ENCODE results near the gene IL21.

Gene IL21

GRCh38 chr4:122604146-122604545, 16.7 kb downstream of the IL21 start:
- no peak overlapping the region for H2AK5ac ChIP-seq (ENCODE audit: low read depth, low read length)
- H3K9ac ChIP-seq (ENCODE audit: low read depth, low read length, poor library complexity): no peak overlapping the region
- WGBS, 2 donors (ENCODE audit: extremely low coverage in 2 of 2, insufficient read length in 2 of 2, insufficient replicate concordance in 1 of 2): no CpG with 5 or more reads among the region's 1 CpG
- H2AFZ ChIP-seq (ENCODE audit: low read length): no peak overlapping the region
- no peak overlapping the region for H3K27ac ChIP-seq (replicated peaks; ENCODE audit: low read length)
- no peak overlapping the region for H2BK12ac ChIP-seq (ENCODE audit: low read length)
- no peak overlapping the region for H3K4ac ChIP-seq (ENCODE audit: low read length)
- H3K4me1 ChIP-seq (ENCODE audit: control insufficient read depth in 2 of 2, insufficient read depth in 1 of 2, low read depth in 1 of 2, low read length in 2 of 2): no peaks in the 10 kb centered on the region
- H3K9me3 ChIP-seq (replicated peaks in 1 of 2; ENCODE audit: control insufficient read depth in 2 of 2, insufficient read depth in 1 of 2, low read depth in 1 of 2, low read length in 2 of 2): no peaks in the 10 kb centered on the region
- H2BK120ac ChIP-seq (ENCODE audit: low read depth, low read length): no peak overlapping the region
- no peak for DNase-seq (ENCODE audit: low spot score)
- H3K14ac ChIP-seq (ENCODE audit: low read length): no peak overlapping the region
- no peaks in the 10 kb centered on the region for H3K27me3 ChIP-seq (ENCODE audit: control insufficient read depth in 3 of 3, insufficient read depth in 3 of 3, low read depth in 1 of 3, low read length in 3 of 3)
- H3K18ac ChIP-seq (ENCODE audit: low read length): no peak overlapping the region
- no peaks in the 10 kb centered on the region for H3K36me3 ChIP-seq (replicated peaks in 1 of 2; ENCODE audit: control insufficient read depth in 2 of 2, insufficient read depth in 2 of 2, low read length in 2 of 2)
- H3K23ac ChIP-seq (ENCODE audit: low read depth, low read length, poor library complexity): no peak overlapping the region
- H2BK15ac ChIP-seq (ENCODE audit: low read length): no peak overlapping the region
- no peak overlapping the region for H4K8ac ChIP-seq (ENCODE audit: low read depth, low read length)
- no peak overlapping the region for H3K4me2 ChIP-seq (ENCODE audit: insufficient read depth, low read length, poor library complexity, severe bottlenecking)
- no peaks in the 10 kb centered on the region for H3K79me1 ChIP-seq (ENCODE audit: low read depth, low read length)
- H2BK5ac ChIP-seq (ENCODE audit: low read length): no peak overlapping the region
- H4K91ac ChIP-seq (ENCODE audit: low read depth, low read length, poor library complexity): no peak overlapping the region
- H3K4me3 ChIP-seq (ENCODE audit: low read length in 2 of 2): no peak overlapping the region

GRCh38 chr4:122603156-122603574, 17.7 kb downstream of the IL21 start:
- Histone ChIP-seq H2AK5ac (ENCODE audit: low read depth, low read length) (no peak overlapping the region), H3K4me1 (ENCODE audit: control insufficient read depth in 2 of 2, insufficient read depth in 1 of 2, low read depth in 1 of 2, low read length in 2 of 2) (no peaks in the 10 kb centered on the region), H3K9me3 (replicated peaks in 1 of 2; ENCODE audit: control insufficient read depth in 2 of 2, insufficient read depth in 1 of 2, low read depth in 1 of 2, low read length in 2 of 2) (no peaks in the 10 kb centered on the region), H3K36me3 (replicated peaks in 1 of 2; ENCODE audit: control insufficient read depth in 2 of 2, insufficient read depth in 2 of 2, low read length in 2 of 2) (no peaks in the 10 kb centered on the region), H4K8ac (ENCODE audit: low read depth, low read length) (no peak overlapping the region), H3K4me2 (ENCODE audit: insufficient read depth, low read length, poor library complexity, severe bottlenecking) (no peak overlapping the region), H3K27ac (replicated peaks; ENCODE audit: low read length) (no peak overlapping the region), H3K4ac (ENCODE audit: low read length) (no peak overlapping the region), H2BK120ac (ENCODE audit: low read depth, low read length) (no peak overlapping the region), H2BK15ac (ENCODE audit: low read length) (no peak overlapping the region), H3K79me1 (ENCODE audit: low read depth, low read length) (no peaks in the 10 kb centered on the region), H3K27me3 (ENCODE audit: control insufficient read depth in 3 of 3, insufficient read depth in 3 of 3, low read depth in 1 of 3, low read length in 3 of 3) (no peaks in the 10 kb centered on the region), H3K23ac (ENCODE audit: low read depth, low read length, poor library complexity) (no peak overlapping the region), H3K9ac (ENCODE audit: low read depth, low read length, poor library complexity) (no peak overlapping the region), H3K18ac (ENCODE audit: low read length) (no peak overlapping the region), H4K91ac (ENCODE audit: low read depth, low read length, poor library complexity) (no peak overlapping the region), H3K4me3 (ENCODE audit: low read length in 2 of 2) (no peak overlapping the region), H2BK12ac (ENCODE audit: low read length) (no peak overlapping the region), H2AFZ (ENCODE audit: low read length) (no peak overlapping the region), H2BK5ac (ENCODE audit: low read length) (no peak overlapping the region), H3K14ac (ENCODE audit: low read length) (no peak overlapping the region)
- DNase-seq (ENCODE audit: low spot score): no peak
- WGBS, 2 donors (ENCODE audit: extremely low coverage in 2 of 2, insufficient read length in 2 of 2, insufficient replicate concordance in 1 of 2): no CpG with 5 or more reads among the region's 8 CpGs

DNA sequence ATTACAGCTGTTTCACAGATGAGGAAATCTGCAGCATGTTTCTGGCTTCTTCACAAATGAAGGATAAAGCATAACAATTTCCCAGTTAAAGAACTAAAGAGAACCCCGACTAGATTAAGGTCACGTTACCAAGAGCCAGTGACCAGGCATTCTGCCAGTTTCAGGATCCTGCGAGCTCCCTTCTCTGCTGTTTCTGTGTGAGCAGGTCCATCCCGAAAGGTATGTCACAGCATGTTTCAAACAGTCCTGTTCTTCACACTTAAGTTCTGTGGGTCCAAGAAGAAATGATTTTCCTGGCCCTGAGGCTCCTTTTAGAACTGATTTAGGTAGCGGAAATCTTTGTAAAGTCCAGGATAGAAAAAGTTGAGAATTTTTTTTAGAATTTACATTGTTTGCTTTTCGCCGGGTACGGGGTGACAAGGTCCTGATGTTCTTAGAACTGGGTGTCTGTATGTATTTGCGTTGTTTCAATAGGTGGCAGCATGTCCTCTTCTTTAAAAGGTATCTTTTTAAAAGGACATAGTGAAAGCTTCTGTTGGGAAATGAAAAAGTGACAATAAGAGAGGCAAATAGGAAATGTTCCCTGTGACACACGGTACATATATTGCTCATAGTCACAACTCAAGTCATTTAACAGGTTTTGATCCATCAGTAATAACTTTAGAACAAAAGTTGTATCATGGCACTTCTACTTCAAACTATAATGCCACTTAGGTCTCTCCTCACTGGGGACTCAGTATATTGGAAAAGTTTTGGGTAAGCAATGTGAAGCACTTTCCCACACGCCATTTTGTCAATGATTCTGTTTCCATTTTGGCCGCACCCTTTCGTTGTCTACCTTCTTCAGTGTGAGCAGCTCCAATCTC, 18.4 kb downstream of the IL21 start:
- H4K8ac ChIP-seq (ENCODE audit: low read depth, low read length): no peak overlapping the region
- no peaks in the 10 kb centered on the region for H3K79me1 ChIP-seq (ENCODE audit: low read depth, low read length)
- H3K9me3 ChIP-seq (replicated peaks in 1 of 2; ENCODE audit: control insufficient read depth in 2 of 2, insufficient read depth in 1 of 2, low read depth in 1 of 2, low read length in 2 of 2): no peaks in the 10 kb centered on the region
- H4K91ac ChIP-seq (ENCODE audit: low read depth, low read length, poor library complexity): no peak overlapping the region
- H2BK15ac ChIP-seq (ENCODE audit: low read length): no peak overlapping the region
- H2AFZ ChIP-seq (ENCODE audit: low read length): peak overlapping the region; percentile 14
- no peak overlapping the region for H2BK12ac ChIP-seq (ENCODE audit: low read length)
- H3K9ac ChIP-seq (ENCODE audit: low read depth, low read length, poor library complexity): no peak overlapping the region
- no peak overlapping the region for H2BK120ac ChIP-seq (ENCODE audit: low read depth, low read length)
- no CpG with 5 or more reads among the region's 13 CpGs for WGBS, 2 donors (ENCODE audit: extremely low coverage in 2 of 2, insufficient read length in 2 of 2, insufficient replicate concordance in 1 of 2)
- H3K14ac ChIP-seq (ENCODE audit: low read length): no peak overlapping the region
- no peak overlapping the region for H3K23ac ChIP-seq (ENCODE audit: low read depth, low read length, poor library complexity)
- no peak overlapping the region for H3K18ac ChIP-seq (ENCODE audit: low read length)
- H2BK5ac ChIP-seq (ENCODE audit: low read length): no peak overlapping the region
- no peaks in the 10 kb centered on the region for H3K27me3 ChIP-seq (ENCODE audit: control insufficient read depth in 3 of 3, insufficient read depth in 3 of 3, low read depth in 1 of 3, low read length in 3 of 3)
- H3K4me3 ChIP-seq (ENCODE audit: low read length in 2 of 2): no peak overlapping the region
- no peaks in the 10 kb centered on the region for H3K36me3 ChIP-seq (replicated peaks in 1 of 2; ENCODE audit: control insufficient read depth in 2 of 2, insufficient read depth in 2 of 2, low read length in 2 of 2)
- H3K4ac ChIP-seq (ENCODE audit: low read length): no peak overlapping the region
- no peak overlapping the region for H3K27ac ChIP-seq (replicated peaks; ENCODE audit: low read length)
- no peaks in the 10 kb centered on the region for H3K4me1 ChIP-seq (ENCODE audit: control insufficient read depth in 2 of 2, insufficient read depth in 1 of 2, low read depth in 1 of 2, low read length in 2 of 2)
- no peak overlapping the region for H2AK5ac ChIP-seq (ENCODE audit: low read depth, low read length)
- DNase-seq (ENCODE audit: low spot score): peak; percentile 6
- H3K4me2 ChIP-seq (ENCODE audit: insufficient read depth, low read length, poor library complexity, severe bottlenecking): no peak overlapping the region

- WGBS, 2 donors (ENCODE audit: extremely low coverage in 2 of 2, insufficient read length in 2 of 2, insufficient replicate concordance in 1 of 2): no CpG with 5 or more reads among the region's 2 CpGs
- H3K14ac ChIP-seq (ENCODE audit: low read length): no peak overlapping the region
Observed at GRCh38 chr4:122591196-122591595, 29.7 kb downstream of the IL21 start.

More at GRCh38 chr4:122591196-122591595, 29.7 kb downstream of the IL21 start:
- no peak for DNase-seq (ENCODE audit: low spot score)
- H2AFZ ChIP-seq (ENCODE audit: low read length): no peak overlapping the region
- no peak overlapping the region for H2BK12ac ChIP-seq (ENCODE audit: low read length)
- no peaks in the 10 kb centered on the region for H3K36me3 ChIP-seq (replicated peaks in 1 of 2; ENCODE audit: control insufficient read depth in 2 of 2, insufficient read depth in 2 of 2, low read length in 2 of 2)
- H3K27ac ChIP-seq (replicated peaks; ENCODE audit: low read length): no peak overlapping the region
- no peak overlapping the region for H4K91ac ChIP-seq (ENCODE audit: low read depth, low read length, poor library complexity)
- peaks cover 0 to 3% (median 0%) of the 10 kb centered on the region in 3 experiments for H3K27me3 ChIP-seq (ENCODE audit: control insufficient read depth in 3 of 3, insufficient read depth in 3 of 3, low read depth in 1 of 3, low read length in 3 of 3)
- H2AK5ac ChIP-seq (ENCODE audit: low read depth, low read length): no peak overlapping the region
- H3K79me1 ChIP-seq (ENCODE audit: low read depth, low read length): no peaks in the 10 kb centered on the region
- H3K4me1 ChIP-seq (ENCODE audit: control insufficient read depth in 2 of 2, insufficient read depth in 1 of 2, low read depth in 1 of 2, low read length in 2 of 2): no peaks in the 10 kb centered on the region
- H3K23ac ChIP-seq (ENCODE audit: low read depth, low read length, poor library complexity): no peak overlapping the region
- no peak overlapping the region for H3K4ac ChIP-seq (ENCODE audit: low read length)
- no peaks in the 10 kb centered on the region for H3K9me3 ChIP-seq (replicated peaks in 1 of 2; ENCODE audit: control insufficient read depth in 2 of 2, insufficient read depth in 1 of 2, low read depth in 1 of 2, low read length in 2 of 2)
- H2BK120ac ChIP-seq (ENCODE audit: low read depth, low read length): no peak overlapping the region
- no peak overlapping the region for H4K8ac ChIP-seq (ENCODE audit: low read depth, low read length)
- no peak overlapping the region for H3K9ac ChIP-seq (ENCODE audit: low read depth, low read length, poor library complexity)
- H3K4me3 ChIP-seq (ENCODE audit: low read length in 2 of 2): no peak overlapping the region
- H3K18ac ChIP-seq (ENCODE audit: low read length): no peak overlapping the region
- H2BK15ac ChIP-seq (ENCODE audit: low read length): no peak overlapping the region
- H2BK5ac ChIP-seq (ENCODE audit: low read length): no peak overlapping the region
- H3K4me2 ChIP-seq (ENCODE audit: insufficient read depth, low read length, poor library complexity, severe bottlenecking): no peak overlapping the region
